Body of pancreas (tissue), 4 donors: ENCODE data around the gene SEC14L1. TPM values are rescaled to one million over a fixed set of nuclear protein-coding genes. Genes with fewer than 3 reads are reported as not detected.

Source experiments
- ATAC-seq: fragments of 150-250 bp; one replicate; pipeline ENCODE4 v1.9.1; 2016
- DNase-seq, 4 donors: peaks; one replicate each; pipeline ENCODE4 v3.0.0-alpha.2; 2019
- H3K27ac ChIP-seq, 4 donors: fragments of 200-600 bp; sonication (generic); 1 replicate in 3 of 4; 2 replicates in 1 of 4; pipeline versions ENCODE4 v1.5.1 to v1.6.1; 2016 to 2019; ENCODE audit warnings: mild to moderate bottlenecking in 1 of 4, mixed read lengths in 1 of 4, moderate library complexity in 1 of 4
- H3K27me3 ChIP-seq, 2 donors: fragments of 200-600 bp; sonication (generic); one replicate each; pipeline ENCODE4 v1.6.0; 2016; ENCODE audit warnings: mild to moderate bottlenecking in 1 of 2
- H3K36me3 ChIP-seq, 2 donors: fragments of 200-600 bp; sonication (generic); replicated peaks in 1 of 2; 2 replicates each; pipeline ENCODE4 v1.5.1; 2016; ENCODE audit warnings: low read depth in 2 of 2; ENCODE audit not compliant: insufficient read depth in 1 of 2
- H3K4me1 ChIP-seq: fragments of 200-600 bp; sonication (generic); one replicate; pipeline ENCODE4 v1.6.0; 2016
- H3K4me3 ChIP-seq, 2 donors: fragments of 200-600 bp; sonication (generic); 1 replicate in 1 of 2; 2 replicates in 1 of 2; pipeline ENCODE4 v1.5.1; 2016 to 2019
- H3K9me3 ChIP-seq, 3 donors: fragments of 200-600 bp; sonication (generic); 1 replicate in 2 of 3; 2 replicates in 1 of 3; pipeline ENCODE4 v1.5.1; 2016
- POLR2A ChIP-seq, 3 donors: fragments of 450-650 bp; IDR thresholded peaks; one replicate each; pipeline ENCODE4 v1.6.1; 2016; ENCODE audit warnings: antibody characterized with exemption in 3 of 3, mild to moderate bottlenecking in 2 of 3
- WGBS, 2 donors: methylation state at CpG; one replicate each; pipeline ENCODE4 v1.1.5; 2017; 5-methylcytosine and 5-hydroxymethylcytosine counted together
- intact Hi-C: fragments of 100-400 bp; cut with DNase I; formaldehyde crosslinking; loops from one replicate; pipeline ENCODE4 v1.15.1; 2023
- total RNA-seq, 2 donors: library from RNA; depleted of rRNA; stranded (reverse); fragments of >200 nt; gene quantifications; one replicate each; pipeline ENCODE4 v1.1.0, GENCODE V29; 2016
- TF ChIP-seq, protein P1 (sequence below), 7 experiments: fragments of 450-650 bp in 4 of 7; fragments of 200-600 bp in 3 of 7; sonication (generic) in 3 of 7; IDR thresholded peaks; one replicate each; pipeline ENCODE4 v1.5.1; 2016 to 2019; ENCODE audit warnings: antibody characterized with exemption in 7 of 7

The SEC14L1 gene
- total RNA-seq, 2 donors from 2014 or later = 22.1 to 36.8 TPM

DNA sequence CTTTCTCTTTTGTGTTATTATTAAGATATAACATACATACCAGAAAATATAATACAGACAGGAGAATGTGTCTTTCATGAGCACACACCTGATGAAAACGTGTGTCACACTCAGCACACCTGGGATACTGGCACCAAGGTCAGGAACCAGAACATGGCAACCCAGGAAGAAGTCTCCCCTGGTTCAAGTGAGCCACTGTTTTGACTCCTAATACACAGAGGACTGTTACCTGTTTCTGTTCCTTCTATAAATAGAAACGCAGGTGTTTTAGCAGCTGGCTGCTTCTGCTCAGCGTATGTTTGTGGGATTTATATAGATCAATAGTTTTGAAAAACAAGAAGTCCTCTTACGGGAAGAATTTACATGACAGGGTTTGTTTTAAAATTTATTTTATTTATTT lies 3.5 kb downstream of the SEC14L1 start:
- ATAC-seq (no peak), DNase-seq (peak in 2 of 4 donors; percentile 35 to 48)
- intact Hi-C loops = loop anchor here (10.0 kb wide), 1 partner anchor 49 kb away; no protein-coding TSS in a partner anchor
- Histone ChIP-seq H3K4me1 (peaks cover 72% of the 10 kb centered on the region), H3K9me3 (no peaks in the 10 kb centered on the region), H3K27me3 (no peaks in the 10 kb centered on the region), H3K27ac (peak overlapping the region in 3 of 4 donors; percentile 78 to 97 (median 88)), H3K4me3 (no peak overlapping the region), H3K36me3 (no peaks in the 10 kb centered on the region)
- WGBS, 2 donors = 30 to 38% methylated on average over 4 of the region's 4 CpGs
- TF ChIP-seq, protein P1, sequence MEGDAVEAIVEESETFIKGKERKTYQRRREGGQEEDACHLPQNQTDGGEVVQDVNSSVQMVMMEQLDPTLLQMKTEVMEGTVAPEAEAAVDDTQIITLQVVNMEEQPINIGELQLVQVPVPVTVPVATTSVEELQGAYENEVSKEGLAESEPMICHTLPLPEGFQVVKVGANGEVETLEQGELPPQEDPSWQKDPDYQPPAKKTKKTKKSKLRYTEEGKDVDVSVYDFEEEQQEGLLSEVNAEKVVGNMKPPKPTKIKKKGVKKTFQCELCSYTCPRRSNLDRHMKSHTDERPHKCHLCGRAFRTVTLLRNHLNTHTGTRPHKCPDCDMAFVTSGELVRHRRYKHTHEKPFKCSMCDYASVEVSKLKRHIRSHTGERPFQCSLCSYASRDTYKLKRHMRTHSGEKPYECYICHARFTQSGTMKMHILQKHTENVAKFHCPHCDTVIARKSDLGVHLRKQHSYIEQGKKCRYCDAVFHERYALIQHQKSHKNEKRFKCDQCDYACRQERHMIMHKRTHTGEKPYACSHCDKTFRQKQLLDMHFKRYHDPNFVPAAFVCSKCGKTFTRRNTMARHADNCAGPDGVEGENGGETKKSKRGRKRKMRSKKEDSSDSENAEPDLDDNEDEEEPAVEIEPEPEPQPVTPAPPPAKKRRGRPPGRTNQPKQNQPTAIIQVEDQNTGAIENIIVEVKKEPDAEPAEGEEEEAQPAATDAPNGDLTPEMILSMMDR (IDR thresholded peaks at IDR 0.05) = no peak
- no peak for TF ChIP-seq POLR2A (IDR thresholded peaks at IDR 0.05)

DNA sequence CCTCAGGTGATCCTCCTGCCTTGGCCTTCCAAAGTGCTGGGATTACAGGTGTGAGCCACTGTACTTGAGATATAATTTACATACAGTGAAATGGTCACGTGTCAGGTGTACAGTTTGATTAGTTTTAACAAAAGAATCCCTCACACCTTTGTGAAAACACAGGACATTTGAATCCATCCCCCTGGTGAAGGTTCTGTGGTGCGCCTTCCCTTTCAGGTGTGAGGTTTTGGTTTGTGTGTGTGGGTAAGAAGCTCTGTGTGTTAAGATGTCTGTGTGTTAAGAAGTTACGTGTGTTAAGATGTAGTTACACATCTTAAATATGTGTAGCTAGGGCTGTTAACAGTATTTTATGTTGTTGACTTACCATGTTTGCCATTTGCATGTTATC lies 4.4 kb downstream of the SEC14L1 start:
- 44 to 62% methylated on average over 3 of the region's 3 CpGs for WGBS, 2 donors
- TF ChIP-seq, protein P1 (IDR thresholded peaks at IDR 0.05) = no peak
- no peak for TF ChIP-seq POLR2A (IDR thresholded peaks at IDR 0.05)
- DNase-seq (no peak), ATAC-seq (no peak)
- Histone ChIP-seq H3K27me3 (no peaks in the 10 kb centered on the region), H3K9me3 (no peaks in the 10 kb centered on the region), H3K27ac (peak overlapping the region; percentile 77 to 97 (median 83)), H3K36me3 (no peaks in the 10 kb centered on the region), H3K4me3 (no peak overlapping the region), H3K4me1 (peaks cover 71% of the 10 kb centered on the region)
- intact Hi-C loops = loop anchor here (10.0 kb wide), 1 partner anchor 50 kb away; no protein-coding TSS in a partner anchor

DNA sequence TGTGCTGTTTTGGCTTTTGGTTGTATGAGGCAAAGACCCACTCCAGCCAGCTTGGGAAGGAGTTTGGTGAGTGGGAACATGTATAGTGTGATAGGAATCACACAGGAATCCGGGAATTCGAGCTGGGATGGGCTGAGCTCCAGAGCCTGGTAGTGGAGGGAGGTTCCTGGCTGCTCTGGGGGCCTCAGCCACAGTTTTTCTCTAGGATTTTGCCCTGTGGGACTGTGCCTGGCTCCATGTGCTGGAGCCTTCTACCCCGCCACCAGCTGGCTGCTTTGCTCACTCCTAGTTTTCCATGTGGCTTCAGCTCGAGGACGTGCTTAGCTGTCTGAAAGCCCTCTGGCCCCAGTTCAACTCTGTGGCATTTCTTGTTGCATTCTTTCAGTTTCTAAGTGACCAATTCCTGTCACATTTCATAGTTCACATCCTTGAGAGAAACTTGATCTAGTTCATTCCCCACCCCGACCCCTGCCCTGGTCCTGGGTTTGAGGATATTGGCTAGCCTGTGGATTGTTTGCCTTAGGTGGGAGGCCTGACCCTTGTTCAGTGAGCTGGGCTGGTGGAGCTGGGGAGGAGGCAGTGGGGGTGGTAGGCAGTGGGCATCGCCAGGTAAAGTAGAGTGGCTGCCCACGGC lies 5.0 kb downstream of the SEC14L1 start:
- DNase-seq = peak; percentile 74 to 88 (median 86)
- H3K4me3 ChIP-seq = no peak overlapping the region
- no peaks in the 10 kb centered on the region for H3K27me3 ChIP-seq
- intact Hi-C loops = loop anchor here (10.0 kb wide), 1 partner anchor 51 kb away; no protein-coding TSS in a partner anchor
- TF ChIP-seq, protein P1 (IDR thresholded peaks at IDR 0.05) = peak in 4 of 7 experiments; percentile 8 to 21 (median 18)
- peak in 1 of 3 donors; percentile 37 for TF ChIP-seq POLR2A (IDR thresholded peaks at IDR 0.05)
- no peaks in the 10 kb centered on the region for H3K9me3 ChIP-seq
- 7 to 11% methylated on average over 8 of the region's 8 CpGs for whole genome bisulfite sequencing, 2 donors
- H3K27ac ChIP-seq = peak overlapping the region; percentile 77 to 97 (median 83)
- peak; percentile 66 for ATAC-seq
- H3K36me3 ChIP-seq = no peaks in the 10 kb centered on the region
- peaks cover 71% of the 10 kb centered on the region for H3K4me1 ChIP-seq

DNA sequence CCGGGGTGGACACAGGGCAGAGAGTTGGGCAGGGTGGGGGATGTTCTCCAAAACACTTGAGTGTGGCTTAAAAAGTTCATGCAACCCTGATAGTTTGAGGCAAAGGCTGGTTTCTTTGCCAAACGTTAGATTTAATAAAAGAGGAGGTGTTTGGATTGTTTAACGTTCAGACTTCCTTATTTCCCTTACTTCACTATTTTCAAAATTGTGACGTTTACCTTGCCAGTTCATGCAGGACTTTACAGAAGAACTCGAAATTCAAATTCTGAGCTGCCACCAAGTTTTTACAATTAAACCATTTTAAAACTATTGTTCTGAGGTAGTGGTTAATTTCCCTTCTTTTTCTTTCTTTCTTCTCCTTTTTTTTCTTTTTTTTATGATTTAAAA lies 5.5 kb downstream of the SEC14L1 start:
- WGBS, 2 donors = 10 to 17% methylated on average over 5 of the region's 5 CpGs
- Histone ChIP-seq H3K36me3 (no peaks in the 10 kb centered on the region), H3K9me3 (no peaks in the 10 kb centered on the region), H3K27me3 (no peaks in the 10 kb centered on the region), H3K27ac (peak overlapping the region; percentile 77 to 97 (median 83)), H3K4me3 (no peak overlapping the region), H3K4me1 (peaks cover 71% of the 10 kb centered on the region)
- TF ChIP-seq, protein P1 (IDR thresholded peaks at IDR 0.05) = no peak
- TF ChIP-seq POLR2A (IDR thresholded peaks at IDR 0.05) = no peak
- DNase-seq = no peak
- ATAC-seq = no peak
- intact Hi-C loops = loop anchor here (10.0 kb wide), 1 partner anchor 51 kb away; no protein-coding TSS in a partner anchor
